Measurements from ENCODE around the gene EFNA3. TPM values are rescaled to one million over a fixed set of nuclear protein-coding genes. Genes with fewer than 3 reads are reported as not detected.

EFNA3 gene
- polyA plus RNA-seq, 3 donors: 0.45 to 1.7 (median 0.92) TPM

DNA sequence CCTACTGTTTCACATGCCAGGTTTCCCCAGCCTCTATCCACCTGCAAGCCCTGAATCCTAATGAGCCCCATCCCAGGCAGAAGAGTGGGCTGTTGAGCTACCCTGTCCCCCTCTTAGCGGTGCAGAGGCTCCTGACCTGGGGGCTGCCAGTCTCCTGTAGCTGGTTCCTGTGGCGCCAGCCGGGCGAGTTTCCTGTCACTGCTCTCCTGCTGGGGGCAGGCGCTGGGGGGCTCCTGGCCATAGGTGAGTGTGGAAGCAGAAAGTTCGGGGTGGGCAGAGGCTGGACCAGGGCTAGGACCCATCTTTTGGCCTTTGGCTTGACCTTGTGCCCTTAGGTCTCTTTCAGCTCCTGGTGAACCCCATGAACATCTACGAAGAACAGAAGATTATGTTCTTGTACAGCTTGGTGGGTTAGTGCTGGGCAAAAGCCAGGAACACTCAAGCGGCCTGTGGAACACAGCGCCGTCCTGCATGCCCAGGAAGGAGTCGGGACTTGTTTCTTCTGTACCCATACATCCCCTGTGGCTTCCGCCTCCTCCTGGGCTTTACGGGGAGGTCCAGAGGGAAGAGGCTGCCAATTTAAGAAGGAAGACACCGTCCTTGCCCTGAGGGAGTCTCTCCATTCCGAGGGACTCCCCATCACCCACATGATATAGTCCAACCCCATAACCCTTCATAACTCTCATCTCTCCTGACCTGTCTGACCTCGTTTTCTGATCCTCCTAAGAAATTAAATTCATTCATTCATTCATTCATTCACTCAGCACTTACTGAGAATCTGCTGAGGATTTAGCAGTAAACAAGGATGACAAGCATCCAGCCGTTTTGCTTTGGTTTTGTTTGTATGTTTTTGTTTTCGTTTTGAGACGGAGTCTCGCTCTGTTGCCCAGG, 44.1 kb upstream of the EFNA3 start:
- TF ChIP-seq CTCF (IDR thresholded peaks at IDR 0.05): no peak
- no peak for DNase-seq
- Histone ChIP-seq H4K20me1 (ENCODE audit: insufficient read depth, low read length) (no peaks in the 10 kb centered on the region), H3K27me3 (ENCODE audit: control insufficient read depth in 2 of 2, insufficient read depth in 2 of 2, low read length in 2 of 2) (no peaks in the 10 kb centered on the region), H2AFZ (ENCODE audit: insufficient read depth, low read depth, low read length, poor library complexity, severe bottlenecking) (no peak overlapping the region), H3K27ac (ENCODE audit: low read depth in 1 of 2, low read length in 2 of 2) (no peak overlapping the region), H3K4me2 (replicated peaks; ENCODE audit: extremely low read depth, low read length, poor library complexity, severe bottlenecking) (no peak overlapping the region), H3K79me2 (ENCODE audit: insufficient read depth, low read length) (no peaks in the 10 kb centered on the region), H3K9ac (ENCODE audit: insufficient read depth, low read length, poor library complexity, severe bottlenecking) (no peak overlapping the region), H3K4me3 (replicated peaks in 1 of 3; ENCODE audit: low read depth in 2 of 3, low read length in 3 of 3) (no peak overlapping the region), H3K4me1 (ENCODE audit: control insufficient read depth in 1 of 2, insufficient read depth in 2 of 2, low read length in 2 of 2) (peaks cover 26 to 28% of the 10 kb centered on the region in 2 donors), H3K36me3 (replicated peaks in 1 of 2; ENCODE audit: control insufficient read depth in 1 of 2, insufficient read depth in 2 of 2, low read length in 2 of 2) (no peaks in the 10 kb centered on the region), H3K9me3 (replicated peaks in 1 of 2; ENCODE audit: control insufficient read depth in 1 of 2, insufficient read depth in 1 of 2, low read length in 2 of 2) (no peaks in the 10 kb centered on the region)
- H3K36me3 Mint-ChIP-seq: no peaks in the 10 kb centered on the region
- H3K4me1 Mint-ChIP-seq: peaks cover 33% of the 10 kb centered on the region
- no peak overlapping the region for H3K27ac Mint-ChIP-seq
- peaks cover 0 to 1% (median 0%) of the 10 kb centered on the region in 7 donors for H3K9me3 Mint-ChIP-seq
- no peak overlapping the region for H3K4me3 Mint-ChIP-seq
- intact Hi-C loops (cut with micrococcal nuclease): no loop called here
- 79% methylated on average over 14 of the region's 20 CpGs for WGBS (ENCODE audit: insufficient coverage)
- peaks cover 10 to 18% (median 12%) of the 10 kb centered on the region in 3 donors for H3K27me3 Mint-ChIP-seq (ENCODE audit: low read depth in 3 of 3)

- H3K36me3 ChIP-seq (replicated peaks in 1 of 2; ENCODE audit: control insufficient read depth in 1 of 2, insufficient read depth in 2 of 2, low read length in 2 of 2): no peaks in the 10 kb centered on the region
- WGBS (ENCODE audit: insufficient coverage): 0% methylated on average over 1 of the region's 2 CpGs
- H3K9me3 ChIP-seq (replicated peaks in 1 of 2; ENCODE audit: control insufficient read depth in 1 of 2, insufficient read depth in 1 of 2, low read length in 2 of 2): no peaks in the 10 kb centered on the region
- peak in 2 of 3 donors; percentile 51 to 60 for DNase-seq
- no peak for TF ChIP-seq CTCF (IDR thresholded peaks at IDR 0.05)
- peaks cover 31% of the 10 kb centered on the region for H3K4me1 Mint-ChIP-seq
- H3K27me3 ChIP-seq (ENCODE audit: control insufficient read depth in 2 of 2, insufficient read depth in 2 of 2, low read length in 2 of 2): no peaks in the 10 kb centered on the region
- H3K4me3 ChIP-seq (replicated peaks in 1 of 3; ENCODE audit: low read depth in 2 of 3, low read length in 3 of 3): no peak overlapping the region
- H3K27ac Mint-ChIP-seq: peak overlapping the region in 3 of 7 donors; percentile 13 to 35 (median 25)
- no peak overlapping the region for H2AFZ ChIP-seq (ENCODE audit: insufficient read depth, low read depth, low read length, poor library complexity, severe bottlenecking)
- H3K4me2 ChIP-seq (replicated peaks; ENCODE audit: extremely low read depth, low read length, poor library complexity, severe bottlenecking): peak overlapping the region; percentile 8
- peaks cover 0 to 3% (median 0%) of the 10 kb centered on the region in 7 donors for H3K9me3 Mint-ChIP-seq
- H4K20me1 ChIP-seq (ENCODE audit: insufficient read depth, low read length): no peaks in the 10 kb centered on the region
- H3K27ac ChIP-seq (ENCODE audit: low read depth in 1 of 2, low read length in 2 of 2): no peak overlapping the region
- peaks cover 26 to 28% of the 10 kb centered on the region in 2 donors for H3K4me1 ChIP-seq (ENCODE audit: control insufficient read depth in 1 of 2, insufficient read depth in 2 of 2, low read length in 2 of 2)
- H3K36me3 Mint-ChIP-seq: no peaks in the 10 kb centered on the region
- intact Hi-C loops (cut with micrococcal nuclease): no loop called here
- no peak overlapping the region for H3K9ac ChIP-seq (ENCODE audit: insufficient read depth, low read length, poor library complexity, severe bottlenecking)
- H3K4me3 Mint-ChIP-seq: no peak overlapping the region
- H3K79me2 ChIP-seq (ENCODE audit: insufficient read depth, low read length): no peaks in the 10 kb centered on the region
- H3K27me3 Mint-ChIP-seq (ENCODE audit: low read depth in 3 of 3): peaks cover 10 to 19% (median 12%) of the 10 kb centered on the region in 3 donors
Observed at GRCh38 chr1:155035936-155036335, 42.7 kb upstream of the EFNA3 start.

Data from CD14-positive monocyte (primary cell).